ENCODE results near the gene FHIT.

The FHIT gene

DNA sequence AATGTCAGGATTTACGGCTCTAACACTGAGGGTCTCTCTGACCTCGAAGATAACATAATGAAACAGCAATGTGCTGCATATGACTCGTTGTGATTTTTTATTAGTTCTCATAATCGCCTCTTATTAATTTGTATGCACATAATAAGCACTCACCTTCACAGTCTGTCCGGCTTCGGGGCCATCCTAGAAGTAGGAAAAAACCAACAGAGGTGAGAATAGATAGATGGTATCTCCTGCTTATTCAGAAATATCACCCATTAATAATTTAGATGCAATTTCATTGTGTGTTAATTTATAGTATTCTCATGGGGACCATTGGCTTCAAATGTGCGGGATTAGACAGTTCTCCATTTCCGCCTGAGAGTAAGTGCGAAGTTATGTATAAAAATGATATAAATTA lies 1240.0 kb downstream of the FHIT start:
- DNase-seq = no peak

- peak; percentile 31 to 54 for DNase-seq
Observed at GRCh38 chr3:60010781-60011180, 1240.5 kb downstream of the FHIT start.

DNA sequence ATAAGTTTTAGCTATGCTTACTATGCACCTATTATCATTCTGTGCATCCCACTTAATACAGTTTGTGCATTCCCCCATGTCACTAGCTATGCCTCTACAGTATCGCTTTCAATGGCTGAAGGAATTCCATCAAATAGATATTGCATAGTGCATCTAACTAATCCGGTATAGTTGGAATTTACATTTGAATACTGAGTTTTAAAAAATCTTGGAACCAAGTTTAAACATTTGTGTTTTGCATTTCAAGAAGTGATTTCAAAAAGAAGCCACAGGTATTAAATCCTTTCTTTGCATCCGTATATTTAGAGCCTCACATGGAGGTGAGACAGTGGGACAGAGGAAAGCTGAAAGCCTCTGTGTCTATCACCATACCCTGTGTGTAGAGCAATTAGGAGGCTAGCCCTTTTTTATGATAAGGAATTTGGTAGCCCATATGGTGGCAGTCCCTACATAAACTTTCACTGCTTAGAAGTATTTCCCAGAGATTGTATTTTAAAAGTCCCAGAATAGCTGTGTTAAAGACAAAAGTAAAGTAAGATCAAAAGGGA lies 1241.2 kb downstream of the FHIT start:
- no peak for DNase-seq

GRCh38 chr3:60001369-60001768 lies 1249.9 kb downstream of the FHIT start:
- DNase-seq = no peak

DNA sequence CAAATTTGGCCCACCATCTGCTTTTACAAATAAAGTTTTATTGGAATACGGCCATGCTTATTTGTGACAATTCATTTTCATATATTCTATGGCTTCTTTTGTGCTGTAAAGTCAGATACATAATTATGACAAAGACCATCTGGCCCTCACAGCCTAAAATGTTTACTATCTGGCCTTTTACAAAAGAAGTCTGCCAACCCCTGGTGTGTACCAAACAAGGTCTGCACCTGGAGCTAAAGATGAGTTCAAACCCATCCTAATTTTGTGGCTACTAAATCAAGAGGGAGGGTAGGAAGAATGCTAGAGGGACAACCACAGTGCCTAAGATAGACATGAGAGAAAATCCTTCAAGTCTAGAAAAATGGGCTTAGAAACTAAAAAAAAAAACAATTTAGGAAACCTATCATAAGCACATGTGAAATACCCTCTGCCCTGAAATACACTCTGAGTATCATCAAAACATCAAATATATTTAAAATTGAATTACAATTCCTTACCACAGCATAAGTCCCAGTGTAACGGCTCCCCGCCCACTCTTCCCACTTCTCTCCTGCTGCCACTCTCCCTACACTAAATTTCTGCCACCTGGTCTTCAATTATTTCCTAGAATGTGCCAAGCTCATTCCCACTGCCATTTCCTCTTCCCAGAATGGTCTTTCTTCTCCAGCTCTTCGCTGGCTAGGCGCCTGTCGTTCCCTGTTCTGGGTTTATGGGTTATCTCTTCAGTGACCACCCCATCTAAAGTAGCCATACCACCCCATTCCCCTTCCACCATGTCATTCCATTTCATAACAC lies 1250.7 kb downstream of the FHIT start:
- no peak for DNase-seq

DNA sequence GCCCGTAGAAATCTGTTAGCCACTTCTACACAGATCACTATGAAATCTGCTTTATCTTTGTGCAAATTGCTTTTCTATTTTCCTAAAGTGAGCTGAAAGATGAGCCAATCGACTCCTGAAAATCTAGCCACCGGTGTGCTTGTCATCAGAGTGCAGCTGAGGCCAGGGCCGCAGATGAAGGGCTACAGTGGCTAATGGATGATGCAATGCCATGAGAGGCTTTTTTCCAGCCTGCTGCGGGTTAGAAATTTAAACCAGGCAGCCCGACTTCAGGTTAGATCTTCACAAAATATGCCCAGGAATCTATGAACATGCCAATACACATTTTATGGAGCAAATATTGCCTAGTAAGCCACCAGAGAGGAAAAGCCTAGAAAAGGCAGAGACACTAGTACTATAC lies 1253.2 kb downstream of the FHIT start:
- DNase-seq = no peak

DNA sequence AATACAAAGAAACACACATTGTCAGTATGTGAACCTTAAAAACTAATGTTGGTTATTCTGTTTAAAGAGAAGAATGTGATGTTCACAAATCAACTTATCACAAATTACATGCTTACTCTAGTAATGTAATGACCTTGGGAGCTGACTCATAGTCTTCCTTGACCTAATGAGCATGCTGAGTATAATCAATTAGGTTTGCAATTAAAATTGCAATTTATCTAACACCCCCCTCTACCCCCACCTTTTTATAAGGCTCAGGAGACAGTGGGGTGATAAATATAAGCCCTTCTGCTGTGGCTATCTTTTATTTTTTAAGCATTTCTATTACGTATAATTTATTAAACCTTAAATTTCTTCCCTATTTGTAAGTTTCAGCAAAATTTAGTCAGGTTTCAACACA lies 1253.7 kb downstream of the FHIT start:
- no peak for DNase-seq

DNA sequence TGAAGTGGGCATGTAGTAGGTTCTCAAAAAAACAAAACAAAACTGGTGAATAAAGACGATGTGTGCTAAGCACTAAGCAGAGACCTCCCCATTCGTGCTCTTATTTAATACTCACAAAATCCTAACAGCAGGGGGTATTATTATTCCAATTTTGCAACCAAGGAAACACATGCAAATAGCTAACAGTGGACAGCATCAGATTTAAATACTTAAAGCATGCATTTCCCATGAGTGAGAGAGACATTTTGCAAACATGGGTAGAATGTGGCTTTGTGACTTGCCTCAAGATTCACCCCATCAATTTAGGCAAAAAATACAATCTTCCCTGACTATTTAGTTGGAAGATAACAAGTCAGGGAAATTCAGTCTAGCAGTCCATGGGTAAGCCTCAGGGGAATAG lies 1255.2 kb downstream of the FHIT start:
- DNase-seq = no peak

DNA sequence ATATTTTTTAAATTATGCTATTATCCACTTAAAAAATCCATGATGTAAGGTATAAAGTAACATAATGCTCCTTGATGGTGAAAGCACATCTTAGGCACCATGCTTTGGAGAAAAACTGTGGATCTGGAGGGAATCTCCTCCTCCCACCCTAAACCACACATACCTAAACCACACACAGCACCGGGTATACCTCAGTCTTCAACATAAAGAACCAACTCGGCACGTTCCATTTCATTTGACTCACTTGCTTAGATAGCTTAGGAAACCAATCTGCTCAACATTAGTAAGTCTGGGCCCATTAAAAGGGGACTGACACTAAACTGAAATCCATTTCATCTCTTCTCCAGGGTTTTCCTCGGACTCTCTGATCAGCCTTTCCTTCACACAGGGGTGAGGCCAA lies 1255.7 kb downstream of the FHIT start:
- no peak for DNase-seq

DNA sequence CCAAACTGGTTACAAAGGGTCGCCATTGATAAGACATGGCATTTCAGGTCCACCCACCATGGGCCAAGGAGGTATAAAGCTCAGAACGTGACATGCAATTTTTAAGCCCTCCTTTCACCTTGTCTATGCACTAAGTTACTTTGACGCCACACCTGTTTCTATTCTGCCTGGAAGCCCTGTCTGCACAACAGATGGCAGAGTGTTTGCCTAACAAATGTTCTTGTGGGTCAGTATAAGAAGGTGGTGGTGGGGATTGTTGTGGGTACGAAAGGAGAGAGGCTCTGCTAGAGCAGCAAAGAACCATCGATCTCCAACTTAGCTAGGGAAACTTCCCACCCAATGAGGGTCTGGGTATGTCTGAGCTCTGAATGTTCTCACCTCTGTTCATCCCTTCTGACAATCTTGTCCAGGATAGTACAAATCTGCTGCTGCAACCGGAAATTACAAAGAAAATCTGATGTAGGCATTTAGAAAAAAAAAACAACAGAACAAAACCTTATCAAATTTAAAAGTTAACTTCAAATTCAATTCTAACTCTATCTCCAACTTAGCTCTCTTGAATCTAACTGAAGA lies 1256.4 kb downstream of the FHIT start:
- DNase-seq = no peak

- DNase-seq = no peak
Observed at GRCh38 chr3:59992578-59992977, 1258.7 kb downstream of the FHIT start.

GRCh38 chr3:59990915-59991314 lies 1260.3 kb downstream of the FHIT start:
- DNase-seq = no peak

- DNase-seq = no peak
Observed at GRCh38 chr3:59982510-59982909, 1268.7 kb downstream of the FHIT start.

DNA sequence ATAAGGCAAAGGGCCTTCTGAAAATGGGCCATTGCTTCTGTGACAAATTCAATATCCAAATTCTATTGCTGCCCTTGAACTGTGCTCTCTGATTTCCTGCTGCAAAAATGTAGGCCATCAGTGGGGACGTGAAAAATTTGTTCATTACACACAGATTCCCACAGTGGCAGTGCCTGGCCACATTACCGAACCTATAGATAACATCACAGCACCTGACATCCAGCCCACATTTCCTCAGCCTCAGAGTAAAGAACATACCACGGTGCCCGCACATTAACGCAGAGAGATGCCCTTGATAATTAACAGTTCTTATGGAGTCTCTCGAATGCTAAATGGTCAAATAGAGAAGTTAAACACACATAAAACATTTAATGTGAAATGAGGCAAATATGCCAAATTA lies 1269.9 kb downstream of the FHIT start:
- DNase-seq = no peak

DNA sequence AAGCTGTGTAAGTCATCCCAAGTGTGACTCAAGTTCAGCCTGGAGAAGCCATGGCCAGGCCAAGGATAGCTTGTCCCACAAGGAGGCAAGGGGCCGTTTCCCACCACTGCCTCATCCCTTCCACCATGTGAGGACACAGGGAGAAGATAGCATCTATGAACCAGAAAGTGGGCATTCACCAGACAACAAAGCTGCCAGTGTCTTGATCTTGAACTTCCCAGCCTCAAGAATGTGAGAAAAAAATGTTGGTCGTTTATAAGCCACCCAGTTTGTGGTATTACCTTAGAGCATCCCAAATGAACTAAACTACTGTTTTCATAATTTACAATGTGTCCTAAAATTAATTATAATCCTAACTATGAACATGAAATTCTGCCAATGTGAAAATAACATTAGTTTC lies 1270.7 kb downstream of the FHIT start:
- no peak for DNase-seq

GRCh38 chr3:59979542-59979941 lies 1271.7 kb downstream of the FHIT start:
- no peak for DNase-seq

- DNase-seq = peak in 1 of 2 donors; percentile 9
Observed at GRCh38 chr3:59978979-59979378, 1272.3 kb downstream of the FHIT start.

GRCh38 chr3:59970796-59971195 lies 1280.5 kb downstream of the FHIT start:
- DNase-seq = no peak

GRCh38 chr3:59970376-59970775 lies 1280.9 kb downstream of the FHIT start:
- DNase-seq = no peak

DNA sequence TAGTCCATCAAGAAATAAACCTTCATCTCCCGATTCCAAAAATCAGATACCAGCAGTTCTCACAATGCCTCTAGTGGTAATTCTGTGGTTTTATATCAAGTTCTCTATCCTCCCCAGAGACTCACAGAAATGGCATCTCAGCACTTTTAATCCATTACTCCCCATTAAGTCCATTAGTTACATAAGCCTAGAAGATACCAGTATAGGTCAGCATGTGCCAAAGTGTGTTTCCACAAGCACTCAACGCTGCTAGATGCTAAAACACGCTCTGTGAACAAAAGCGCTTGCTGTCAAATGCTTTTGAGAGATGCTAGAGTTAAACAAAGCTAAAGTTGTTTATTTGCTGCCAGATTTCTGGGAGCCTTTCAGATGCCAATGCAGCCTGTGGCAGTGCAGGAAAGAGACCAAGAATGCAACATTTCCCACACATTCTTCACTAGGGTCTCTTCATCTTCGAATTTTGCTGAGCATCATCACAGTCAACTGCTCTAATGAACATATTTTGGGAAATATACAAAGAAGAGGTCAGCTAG lies 1282.7 kb downstream of the FHIT start:
- no peak for DNase-seq

GRCh38 chr3:59963676-59964075 lies 1287.6 kb downstream of the FHIT start:
- no peak for DNase-seq

GRCh38 chr3:59957150-59957549 lies 1294.1 kb downstream of the FHIT start:
- DNase-seq = no peak

DNA sequence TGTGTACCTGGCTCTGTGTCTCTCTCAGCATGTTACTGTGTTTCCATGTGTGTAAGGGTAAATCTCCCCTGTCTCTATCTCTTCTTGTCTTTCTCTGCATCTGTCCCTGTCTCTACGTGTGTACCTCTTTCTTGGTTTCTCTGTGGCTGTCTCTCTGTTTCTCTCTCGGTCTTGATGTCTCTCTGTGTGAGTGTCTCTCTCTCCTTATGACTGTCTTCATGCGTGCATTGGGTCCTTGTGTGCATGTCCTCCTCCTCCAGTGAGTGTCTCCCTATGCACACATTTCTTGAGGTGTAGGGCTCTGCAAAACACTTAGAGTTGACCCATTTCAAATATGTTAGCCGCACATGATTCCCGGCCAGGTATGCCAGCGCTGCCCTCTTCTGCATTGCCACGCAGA lies 1298.1 kb downstream of the FHIT start:
- no peak for DNase-seq

GRCh38 chr3:59949311-59949710 lies 1301.9 kb downstream of the FHIT start:
- DNase-seq = no peak

Data from activated CD4-positive, alpha-beta T cell treated with anti-CD3 and anti-CD28 coated beads for 4 hours (primary cell).